KMS-11 (cell line): ENCODE measurements around the gene WAPL.
"Not testable (repeated sequence)": the region's sequence is repeated elsewhere in the genome, so short reads cannot be mapped to it uniquely, and the experiment has no call there.

ENCODE experiments used
- H2AFZ ChIP-seq: fragments of 200-600 bp; sonication (generic); 2 replicates; pipeline ENCODE4 v1.6.1; 2016; ENCODE audit warnings: antibody characterized with exemption, mixed run types, low read depth
- H3K27ac ChIP-seq: fragments of 200-600 bp; sonication (generic); 2 replicates; pipeline ENCODE4 v1.6.1; 2016; ENCODE audit warnings: mild to moderate bottlenecking, mixed run types
- H3K27me3 ChIP-seq: fragments of 200-600 bp; sonication (generic); 2 replicates; pipeline ENCODE4 v1.6.1; 2017; ENCODE audit warnings: mild to moderate bottlenecking, low read depth, mixed run types, moderate library complexity; ENCODE audit not compliant: insufficient read depth
- H3K36me3 ChIP-seq: fragments of 200-600 bp; sonication (generic); 2 replicates; pipeline ENCODE4 v1.6.1; 2017; ENCODE audit warnings: mild to moderate bottlenecking, mixed run types; ENCODE audit not compliant: insufficient read depth
- H3K4me1 ChIP-seq: fragments of 200-600 bp; sonication (generic); 2 replicates; pipeline ENCODE4 v1.6.1; 2016; ENCODE audit warnings: mild to moderate bottlenecking, low read depth, mixed run types; ENCODE audit not compliant: poor library complexity, severe bottlenecking
- H3K4me2 ChIP-seq: fragments of 200-600 bp; sonication (generic); 2 replicates; pipeline ENCODE4 v1.7.0; 2016; ENCODE audit warnings: mild to moderate bottlenecking, mixed run types
- H3K4me3 ChIP-seq: fragments of 200-600 bp; sonication (generic); IDR thresholded peaks from 2 replicates; pipeline ENCODE4 v1.6.1; 2017; ENCODE audit warnings: low read depth, low read length, mixed read lengths; ENCODE audit not compliant: insufficient read depth
- H3K79me2 ChIP-seq: fragments of 200-600 bp; sonication (generic); 2 replicates; pipeline ENCODE4 v1.6.1; 2016; ENCODE audit warnings: low read depth, mixed run types; ENCODE audit not compliant: insufficient read depth
- H3K9ac ChIP-seq: fragments of 200-600 bp; sonication (generic); 2 replicates; pipeline ENCODE4 v1.6.1; 2016; ENCODE audit warnings: mild to moderate bottlenecking, mixed run types
- H4K20me1 ChIP-seq: fragments of 200-600 bp; sonication (generic); 2 replicates; pipeline ENCODE4 v1.6.1; 2016; ENCODE audit warnings: mild to moderate bottlenecking, mixed run types; ENCODE audit not compliant: insufficient read depth
- CTCF ChIP-seq: fragments of 200-600 bp; sonication (generic); conservative IDR thresholded peaks from 2 replicates; pipeline ENCODE4 v1.6.1; 2017; ENCODE audit warnings: low read depth, mild to moderate bottlenecking, antibody characterized with exemption, low read length, moderate library complexity, mixed read lengths

WAPL gene

GRCh38 chr10:86521678-86522509 lies at the start of gene WAPL:
TSS of gene WAPL (minus strand) at chr10:86521792. CDS start at chr10:86518069, 3,723 bp downstream.
- Histone ChIP-seq H3K4me2 (peak within 1 kb of the TSS; percentile 95), H3K4me3 (no peak within 1 kb of the TSS), H3K4me1 (peaks cover 23% of the 10 kb centered on the region), H3K27me3 (no peaks in the 10 kb centered on the region), H2AFZ (peak within 1 kb of the TSS; percentile 89), H4K20me1 (peaks cover 16% of the 10 kb centered on the region; the same call in 1 of the 2 replicates), H3K36me3 (no peaks in the 10 kb centered on the region), H3K27ac (peak within 1 kb of the TSS; percentile 74), H3K79me2 (peaks cover 60% of the 10 kb centered on the region), H3K9ac (peak within 1 kb of the TSS; percentile 84)
- no peak for TF ChIP-seq CTCF

- H3K4me2 ChIP-seq, result no peak overlapping the region
- no peak for TF ChIP-seq CTCF
- H3K27me3 ChIP-seq, result no peaks in the 10 kb centered on the region
- no peaks in the 10 kb centered on the region for H3K36me3 ChIP-seq
- no peaks in the 10 kb centered on the region for H3K79me2 ChIP-seq
- no peak overlapping the region for H3K9ac ChIP-seq
- H3K4me1 ChIP-seq, result no peaks in the 10 kb centered on the region
- no peak overlapping the region for H2AFZ ChIP-seq
- H3K27ac ChIP-seq, result no peak overlapping the region
- H4K20me1 ChIP-seq, result no peaks in the 10 kb centered on the region
- H3K4me3 ChIP-seq, result no peak overlapping the region
These were observed 47.7 kb upstream of the WAPL start for GRCh38 chr10:86569335-86569734.

- not testable (repeated sequence) for H3K4me3 ChIP-seq, H3K79me2 ChIP-seq, H3K27me3 ChIP-seq, H3K36me3 ChIP-seq, H3K4me2 ChIP-seq, H3K4me1 ChIP-seq, H3K27ac ChIP-seq, H4K20me1 ChIP-seq, H3K9ac ChIP-seq, H2AFZ ChIP-seq
These were observed 44.9 kb upstream of the WAPL start for GRCh38 chr10:86566518-86566917.

- H3K27me3 ChIP-seq, H3K4me3 ChIP-seq, H4K20me1 ChIP-seq, H3K79me2 ChIP-seq, H3K4me2 ChIP-seq, H2AFZ ChIP-seq, H3K9ac ChIP-seq, H3K36me3 ChIP-seq, H3K4me1 ChIP-seq, H3K27ac ChIP-seq: not testable (repeated sequence)
These were observed 41.7 kb upstream of the WAPL start for GRCh38 chr10:86563338-86563737.

- not testable (repeated sequence) for H3K27me3 ChIP-seq, H3K4me1 ChIP-seq, H2AFZ ChIP-seq, H3K36me3 ChIP-seq, H4K20me1 ChIP-seq, H3K4me2 ChIP-seq, H3K4me3 ChIP-seq, H3K79me2 ChIP-seq, H3K27ac ChIP-seq, H3K9ac ChIP-seq
These were observed 37.1 kb upstream of the WAPL start for GRCh38 chr10:86558695-86559094.
